A204.1 (cell line): ENCODE results near the gene TNXB.
"Not testable (repeated sequence)": the region's sequence is repeated elsewhere in the genome, so short reads cannot be mapped to it uniquely, and the experiment has no call there.

Experiments
- FAIRE-seq: peaks from 2 replicates; lab custom pipeline; 2012; peaks lifted over from hg19 to GRCh38; lab: Jason Lieb, UNC

TNXB gene

DNA sequence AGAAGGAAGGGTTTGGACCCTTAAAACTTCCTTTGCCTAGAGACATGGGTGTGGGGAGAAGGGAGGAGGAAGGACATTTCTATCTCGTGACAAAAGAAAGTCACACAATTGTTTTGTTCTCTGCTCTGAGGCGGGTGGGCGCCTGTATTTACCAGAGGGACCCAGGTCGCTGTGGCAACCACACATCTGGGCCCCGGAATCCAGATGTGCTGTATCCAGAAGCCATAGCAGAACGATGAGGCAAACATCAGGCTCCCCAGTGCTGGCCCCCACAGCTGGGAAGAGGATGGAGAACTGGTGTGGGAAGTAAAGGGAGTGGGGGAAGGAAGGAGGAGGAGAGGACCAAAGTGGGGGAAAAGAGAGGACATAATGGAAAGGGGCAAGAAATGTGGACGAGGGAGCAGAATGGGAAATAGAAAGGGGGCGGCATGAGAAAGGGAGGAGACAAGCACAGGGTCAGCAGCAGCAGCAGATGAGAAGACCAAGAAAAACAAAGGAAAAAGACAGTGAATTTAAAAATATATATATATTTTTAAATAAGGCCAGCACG, 3.4 kb upstream of the TNXB start:
- no peak for FAIRE-seq

DNA sequence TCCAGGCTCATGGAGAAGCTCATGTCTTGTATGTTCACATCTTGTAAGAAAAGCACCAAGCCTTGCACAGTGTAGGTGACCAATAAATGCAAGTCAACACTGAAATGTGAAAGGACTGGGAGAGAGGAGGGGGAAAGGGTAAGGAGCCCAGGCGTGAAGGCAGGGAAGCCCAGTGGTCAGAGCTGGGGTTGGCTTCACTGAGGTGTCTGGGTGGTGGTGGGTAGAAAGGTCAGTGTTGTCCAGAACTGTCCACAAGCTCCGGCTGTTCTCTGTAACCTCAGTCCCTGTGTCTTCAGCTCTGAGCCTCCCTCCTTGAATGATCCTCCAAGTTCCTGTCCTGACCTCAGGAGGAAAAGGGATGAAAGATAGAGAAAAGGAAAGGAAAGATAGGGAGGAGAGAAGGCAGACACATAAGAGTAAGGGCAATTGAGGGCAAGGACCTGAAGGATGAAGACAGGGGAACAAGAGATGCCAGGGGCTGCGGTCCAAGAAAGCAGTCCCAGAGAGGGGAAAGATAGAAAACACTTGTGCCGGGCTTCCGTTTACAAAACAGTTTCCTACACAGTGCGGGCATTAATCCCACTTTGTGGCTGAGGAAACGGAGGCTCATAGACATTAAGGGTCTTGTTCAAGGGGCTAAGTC, 2.4 kb upstream of the TNXB start:
- FAIRE-seq = no peak

DNA sequence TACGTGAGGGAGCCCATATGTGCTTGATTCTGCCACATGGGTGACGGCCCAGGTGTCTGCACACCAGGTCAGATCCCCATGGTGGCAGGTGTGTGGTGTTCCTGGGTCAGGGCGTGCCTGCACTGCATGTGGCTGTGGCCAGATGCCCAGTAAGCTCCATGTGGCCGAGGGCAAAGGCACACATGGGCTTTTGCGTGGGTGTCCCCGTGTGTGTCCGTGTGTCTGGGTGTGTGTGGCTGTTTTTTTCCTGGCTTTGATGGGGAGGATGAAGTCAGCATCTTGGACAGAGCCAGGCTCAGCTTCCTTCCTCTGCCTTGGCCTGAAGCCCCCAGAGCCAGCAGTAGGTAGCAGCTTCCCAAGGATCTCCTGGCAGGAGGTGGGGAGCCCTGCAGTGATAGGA, 1.5 kb upstream of the TNXB start:
- FAIRE-seq = no peak

- no peak for FAIRE-seq
These were observed 625 bp upstream of the TNXB start for GRCh38 chr6:32109765-32110160.

- FAIRE-seq = no peak
These were observed 418 bp downstream of the TNXB start for GRCh38 chr6:32108727-32109113.

GRCh38 chr6:32108094-32108627, 977 bp downstream of the TNXB start:
- no peak for FAIRE-seq

DNA sequence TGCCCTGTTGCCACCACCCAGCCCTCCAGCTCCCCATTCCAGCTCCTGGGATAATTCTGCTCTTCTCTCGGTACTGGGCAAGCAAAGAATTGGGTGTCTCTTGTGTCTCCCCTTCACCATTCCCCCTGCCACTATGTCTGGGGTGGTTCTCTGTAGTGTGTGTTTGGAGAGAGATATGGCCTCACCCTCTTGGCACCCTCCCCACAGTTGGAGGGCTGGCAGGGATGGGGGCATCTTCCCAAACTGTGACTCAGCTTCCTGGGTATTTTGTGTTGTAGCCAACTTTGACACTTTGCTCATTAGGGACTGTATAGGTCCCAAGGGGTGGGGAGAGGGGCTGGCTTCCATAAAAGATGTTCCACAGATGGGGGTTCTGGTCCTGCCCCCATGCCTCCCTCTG, 1.7 kb downstream of the TNXB start:
- FAIRE-seq = no peak

DNA sequence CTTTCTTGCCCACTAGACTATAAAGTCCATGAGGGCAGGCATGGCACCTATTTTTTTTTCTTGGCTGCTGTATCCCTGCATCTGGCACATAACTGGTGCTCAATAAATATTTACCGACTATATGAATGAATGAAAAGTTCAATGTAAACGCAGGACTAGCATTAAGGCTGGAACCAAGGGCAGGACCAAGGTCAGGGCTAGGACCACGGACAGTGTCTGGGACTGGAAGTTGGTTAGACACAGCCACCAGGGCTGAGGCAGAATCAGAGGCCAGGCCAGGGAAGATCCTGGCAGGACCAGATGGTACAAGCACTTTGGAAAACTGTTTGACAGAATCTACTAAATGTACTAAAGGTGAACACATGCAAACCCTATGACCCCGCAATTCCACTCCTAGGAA, 3.7 kb downstream of the TNXB start:
- FAIRE-seq = no peak

DNA sequence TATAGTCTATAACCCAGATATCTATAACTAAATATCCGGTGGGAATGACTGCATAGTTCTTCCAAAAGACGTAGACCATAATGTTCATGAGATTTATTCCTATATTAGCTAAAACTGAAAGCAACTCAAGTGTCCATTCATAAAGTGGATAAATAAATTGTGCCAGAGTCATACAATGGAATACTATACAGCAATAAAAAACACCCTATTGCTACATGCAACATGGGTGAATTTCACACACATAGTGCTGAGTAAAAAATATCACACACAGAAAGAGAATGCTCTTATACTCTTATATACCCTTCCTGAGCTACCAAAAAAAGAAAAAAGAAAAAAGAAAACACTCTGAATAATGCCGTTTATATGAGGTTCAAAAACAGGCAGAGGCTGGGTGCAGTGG, 6.9 kb downstream of the TNXB start:
- no peak for FAIRE-seq

- FAIRE-seq = not testable (repeated sequence)
These were observed 8.9 kb downstream of the TNXB start for GRCh38 chr6:32100251-32100650.

DNA sequence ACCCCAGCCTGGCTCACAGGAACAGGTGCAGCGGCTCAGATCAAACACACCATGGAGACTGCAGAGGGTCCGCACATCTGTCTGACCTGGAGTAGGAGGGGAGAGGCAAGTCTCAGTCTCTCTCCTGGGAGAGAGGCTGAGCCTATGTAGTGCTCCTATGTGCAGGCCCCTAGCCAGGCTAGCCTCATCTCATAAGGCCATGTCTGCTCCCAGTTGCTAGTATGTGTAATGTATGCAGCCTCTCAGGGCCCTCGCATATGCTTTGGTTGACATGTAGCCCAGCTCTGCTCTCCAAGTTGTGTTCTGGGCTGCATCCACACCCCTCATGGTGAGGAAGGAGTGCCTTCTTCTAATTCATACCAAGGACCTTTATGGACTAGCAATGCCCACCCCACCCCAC, 11.8 kb downstream of the TNXB start:
- FAIRE-seq = no peak

- no peak for FAIRE-seq
These were observed 12.5 kb downstream of the TNXB start for GRCh38 chr6:32096394-32097258.

- no peak for FAIRE-seq
These were observed 13.1 kb downstream of the TNXB start for GRCh38 chr6:32096087-32096393.

DNA sequence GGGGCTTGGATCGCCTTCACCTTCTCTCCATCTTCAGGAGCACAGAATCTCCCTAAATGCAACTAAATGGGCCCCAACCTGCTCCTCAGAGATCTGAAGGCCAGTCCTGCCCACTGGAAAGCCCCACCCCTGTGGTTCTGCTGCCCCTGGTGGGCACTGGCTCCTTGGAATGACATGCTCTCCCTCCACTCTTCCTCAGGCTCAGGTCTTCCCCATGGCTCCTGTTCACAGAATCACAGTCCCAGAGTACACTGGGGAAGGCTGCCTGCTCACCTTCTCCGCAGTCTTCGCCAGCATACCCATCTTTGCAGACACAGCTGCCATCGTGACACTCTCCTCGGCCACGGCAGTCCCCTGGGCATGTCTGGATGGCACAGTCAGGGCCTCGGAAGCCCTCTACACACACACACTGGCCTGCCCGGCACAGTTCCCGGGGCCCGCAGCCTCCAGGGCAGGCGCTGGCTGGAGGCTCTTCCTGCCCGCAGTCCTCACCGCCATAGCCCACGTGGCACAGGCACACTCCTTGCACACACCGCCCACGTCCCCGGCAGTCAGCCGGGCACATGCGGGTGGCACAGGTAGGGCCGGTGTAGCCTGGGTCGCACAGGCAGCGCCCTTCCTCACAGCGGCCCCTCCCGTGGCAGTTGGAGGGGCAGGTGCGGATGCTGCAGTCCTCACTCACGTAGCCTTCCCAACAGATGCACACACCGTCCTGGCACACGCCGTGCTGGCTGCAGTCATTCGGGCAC, 13.6 kb downstream of the TNXB start:
- FAIRE-seq = no peak

- no peak for FAIRE-seq
These were observed 16.2 kb downstream of the TNXB start for GRCh38 chr6:32092760-32093497.

GRCh38 chr6:32089082-32089828, 19.9 kb downstream of the TNXB start:
- FAIRE-seq = no peak

DNA sequence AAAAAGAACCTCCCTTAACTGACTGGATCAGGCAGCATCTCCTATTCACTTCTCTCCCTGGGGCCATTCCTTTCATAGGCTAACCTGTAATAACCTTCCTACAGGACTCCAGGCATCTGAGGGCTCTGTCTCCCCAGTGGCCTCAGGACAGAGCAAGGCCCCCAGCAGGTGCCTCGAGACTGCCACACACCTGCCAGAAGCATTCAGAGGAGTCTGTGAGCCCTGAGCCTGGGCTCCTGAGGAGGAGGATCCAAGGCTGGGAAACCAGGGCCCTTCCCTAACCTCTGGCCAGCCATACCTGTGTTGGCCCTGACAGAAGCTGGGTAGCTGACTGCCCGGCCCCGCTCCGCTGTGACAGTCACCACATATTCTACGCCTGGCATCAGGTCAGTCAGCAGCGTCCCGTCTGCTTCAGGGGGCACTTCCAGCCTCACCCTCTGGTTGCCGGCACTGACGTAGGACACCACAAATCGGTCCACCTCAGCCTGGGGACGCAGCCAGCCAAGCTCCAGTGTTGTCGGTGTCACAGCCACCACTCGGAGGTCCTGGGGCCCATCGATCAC, 20.6 kb downstream of the TNXB start:
- FAIRE-seq = no peak

DNA sequence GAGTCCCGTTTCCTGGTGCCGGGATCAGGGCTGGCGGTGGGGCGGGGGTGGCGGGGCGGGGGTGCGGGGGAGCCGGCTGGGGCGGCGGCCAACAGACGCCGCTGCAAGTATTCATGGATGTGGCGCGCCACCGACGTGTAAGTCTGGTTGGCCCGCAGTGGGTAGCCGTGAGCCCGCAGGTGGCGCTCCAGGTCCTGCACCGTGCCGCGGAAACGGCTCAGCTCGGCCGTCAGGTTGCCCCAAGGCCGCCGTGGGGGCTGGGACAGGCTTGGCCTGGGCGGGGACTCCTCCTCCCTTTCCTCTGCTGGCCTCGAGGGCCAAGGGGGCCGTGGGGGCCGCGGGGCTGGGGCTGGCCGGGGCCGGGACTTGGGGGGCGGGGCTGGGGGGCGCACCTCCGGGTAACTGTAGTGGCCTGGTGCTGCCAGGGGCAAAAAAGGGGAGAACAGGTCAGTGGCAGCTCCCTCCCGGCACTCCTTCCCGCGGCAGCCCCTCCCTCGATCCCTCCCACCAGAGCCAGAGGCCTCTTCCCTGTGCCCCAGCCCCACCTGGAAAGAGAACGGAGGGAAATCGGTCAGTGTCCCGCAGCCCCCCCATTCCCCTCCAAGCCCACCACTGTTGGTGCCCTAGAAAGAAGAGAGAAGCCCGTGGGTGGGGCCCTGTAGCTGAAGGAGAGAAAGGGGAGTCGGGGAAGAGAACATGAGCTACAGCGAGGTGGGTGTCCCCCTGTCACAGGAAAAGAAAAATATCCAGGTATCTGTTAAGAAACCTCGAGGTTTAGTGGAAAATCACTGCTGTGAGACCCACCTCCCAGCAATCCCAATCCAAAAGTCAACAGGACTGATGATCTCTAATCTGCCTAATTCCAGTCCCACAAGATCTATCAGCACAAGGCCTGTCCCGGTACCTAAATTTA, 21.3 kb downstream of the TNXB start:
- FAIRE-seq = no peak

DNA sequence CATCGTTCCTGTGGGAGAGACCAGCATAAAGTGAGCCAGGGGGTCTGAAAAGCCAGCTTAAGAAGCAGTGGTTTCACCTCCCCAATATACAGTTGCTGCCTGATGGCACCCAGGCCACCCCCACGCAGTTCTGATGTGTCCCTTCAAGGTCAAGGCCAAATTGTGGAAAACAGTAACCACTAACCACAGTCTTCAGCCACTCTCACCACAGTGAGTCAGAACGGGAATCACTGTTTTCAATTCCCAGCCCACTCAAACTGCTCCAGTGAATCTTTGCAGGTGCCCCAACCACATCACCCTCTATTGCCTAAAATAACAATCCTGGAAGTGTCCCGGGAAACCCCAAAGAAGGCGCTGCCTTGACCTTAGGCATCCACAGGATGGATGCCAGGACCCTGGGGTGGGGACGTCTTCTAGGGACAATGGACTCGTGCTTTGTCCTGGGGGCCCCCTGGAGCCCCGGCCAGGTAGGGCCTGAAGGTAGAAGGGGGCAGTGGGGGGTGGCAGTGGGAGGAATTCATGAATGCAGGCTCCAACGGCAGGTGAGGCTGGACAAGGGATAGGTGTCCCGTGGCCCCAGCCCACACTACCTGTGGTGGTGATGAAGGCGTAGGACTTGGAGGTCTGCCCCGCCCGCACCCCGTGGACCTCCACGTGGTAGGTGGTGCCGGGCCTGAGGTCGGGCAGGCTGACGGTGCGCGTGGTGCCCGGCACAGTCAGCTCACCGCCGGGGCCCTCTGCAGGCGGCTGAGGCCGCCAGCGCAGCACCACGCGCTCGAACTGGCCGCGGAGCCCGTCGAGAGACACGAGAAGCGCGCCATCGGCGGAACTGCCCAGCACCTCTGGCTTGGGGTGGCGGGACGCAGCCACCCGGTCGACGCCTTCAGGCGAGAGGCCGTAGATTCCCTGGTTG, 22.2 kb downstream of the TNXB start:
- no peak for FAIRE-seq
